Aorta (tissue), 5 donors: ENCODE measurements around the gene RBM12. TPM values are rescaled to one million over a fixed set of nuclear protein-coding genes. Genes with fewer than 3 reads are reported as not detected.

Source experiments
- ATAC-seq: fragments of 200-7000 bp; cut with Tn5 transposase; one replicate; pipeline ENCODE4 v1.9.1; 2022; ENCODE audit warnings: moderate library complexity; ENCODE audit not compliant: low FRiP score
- DNase-seq, 2 donors: peaks; one replicate each; pipeline ENCODE4 v3.0.0-alpha.2; 2020
- H3K27ac ChIP-seq, 2 donors: one replicate each; pipeline ENCODE4 v1.5.1; 2013; ENCODE audit warnings: low read length in 2 of 2, mild to moderate bottlenecking in 2 of 2, moderate library complexity in 2 of 2, control low read depth in 1 of 2, inconsistent platforms in 1 of 2, low read depth in 1 of 2
- H3K27me3 ChIP-seq, 2 donors: one replicate each; pipeline ENCODE4 v1.6.1; 2013; ENCODE audit warnings: control low read depth in 1 of 2, low read length in 1 of 2, mild to moderate bottlenecking in 1 of 2, moderate library complexity in 1 of 2; ENCODE audit not compliant: insufficient read depth in 2 of 2, control insufficient read depth in 1 of 2
- H3K36me3 ChIP-seq, 2 donors: one replicate each; pipeline ENCODE4 v1.6.1; 2013; ENCODE audit warnings: control low read depth in 1 of 2, low read length in 1 of 2, mild to moderate bottlenecking in 1 of 2; ENCODE audit not compliant: insufficient read depth in 2 of 2, control insufficient read depth in 1 of 2
- H3K4me1 ChIP-seq, 2 donors: one replicate each; pipeline ENCODE4 v1.6.1; 2013; ENCODE audit warnings: low read length in 2 of 2, control low read depth in 1 of 2, mild to moderate bottlenecking in 1 of 2, moderate library complexity in 1 of 2; ENCODE audit not compliant: insufficient read depth in 2 of 2, control insufficient read depth in 1 of 2
- H3K4me3 ChIP-seq, 2 donors: one replicate each; pipeline ENCODE4 v1.5.1; 2013; ENCODE audit warnings: low read length in 2 of 2, control low read depth in 1 of 2, mild to moderate bottlenecking in 1 of 2
- H3K9me3 ChIP-seq: one replicate; pipeline ENCODE4 v1.6.1; 2013; ENCODE audit warnings: mild to moderate bottlenecking, low read length; ENCODE audit not compliant: control insufficient read depth
- WGBS, 2 donors: extraction: QIAGEN DNeasy Blood & Tissue Kit; methylation state at CpG; one replicate each; pipeline ENCODE4 v1.1.7; 2013; 5-methylcytosine and 5-hydroxymethylcytosine counted together
- intact Hi-C, 2 donors: fragments of 100-400 bp; cut with DNase I; formaldehyde crosslinking; loops; one replicate each; pipeline versions ENCODE4 v1.14.2 to v1.15.0; 2022
- polyA plus RNA-seq, 2 donors: library from polyadenylated mRNA; stranded (reverse); fragments of 200-250 nt; gene quantifications; one replicate each; pipeline ENCODE4 v1.2.3, GENCODE V29; 2013
- total RNA-seq, 2 donors: library from RNA; stranded (reverse); fragmentation: NEBNext Ultra II Directional; extraction: Animal tissue kit (Norgen Biotek cat#: 25700); gene quantifications; one replicate each; pipeline ENCODE4 v1.2.1, GENCODE V29; 2021
- donor health status: healthy with polysubstance abuse.
- donor health status: Bipolar disorder and iron deficiency.
- donor health status: DM: no; HTN: no; CAD: no.
- donor health status: DM: no; HTN: no; CAD: no.
- donor health status: DM: yes; HTN: yes; CAD: no.

Gene RBM12
- total and polyA plus RNA-seq, 4 donors: 8.5 to 79.3 (median 44.4) TPM

DNA sequence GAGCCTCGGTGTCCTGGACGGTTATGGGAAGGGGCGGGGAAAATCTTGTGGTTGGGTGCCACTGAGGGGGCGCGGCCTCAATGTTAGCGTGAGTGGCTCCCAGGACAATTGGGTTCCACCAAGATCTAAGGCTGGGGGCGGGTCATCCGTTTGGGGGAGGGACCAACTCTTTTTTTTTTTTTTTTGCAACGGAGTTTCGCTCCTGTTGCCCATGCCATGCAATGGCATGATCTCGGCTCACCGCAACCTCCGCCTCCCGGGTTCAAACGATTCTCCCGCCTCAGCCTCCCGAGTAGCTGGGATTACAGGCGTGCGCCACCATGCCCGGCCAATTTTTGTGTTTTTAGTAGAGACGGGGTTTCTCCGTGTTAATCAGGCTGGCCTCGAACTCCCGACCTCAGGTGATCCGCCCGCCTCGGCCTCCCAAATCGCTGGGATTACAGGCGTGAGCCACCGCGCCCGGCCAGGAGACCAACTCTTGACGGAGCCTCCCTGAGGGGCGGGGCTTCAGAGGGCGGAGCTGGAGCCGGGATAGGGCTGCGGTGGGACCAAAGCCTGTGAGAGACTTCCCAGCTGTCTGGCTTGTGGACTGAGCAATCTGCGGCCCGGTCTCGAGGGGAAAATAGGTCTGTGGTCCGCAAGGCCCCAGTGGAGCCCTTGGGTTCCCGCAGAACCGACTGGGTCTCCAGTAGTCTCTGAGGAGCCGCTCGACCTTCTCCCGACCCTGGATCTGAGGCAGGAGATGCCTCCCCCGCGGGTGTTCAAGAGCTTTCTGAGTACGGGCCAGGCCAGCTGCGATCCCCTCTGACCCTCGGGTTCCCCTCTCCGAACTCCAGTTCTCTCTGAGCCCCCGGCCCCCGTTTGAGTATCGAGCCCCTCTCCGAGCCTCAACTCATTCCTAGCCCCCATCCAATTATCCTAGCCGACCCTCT lies 48.0 kb downstream of the RBM12 start:
- H3K4me1 ChIP-seq: no peaks in the 10 kb centered on the region
- H3K9me3 ChIP-seq: no peaks in the 10 kb centered on the region
- peak; percentile 96 to 99 for DNase-seq
- peak overlapping the region; percentile 2 to 5 for H3K4me3 ChIP-seq
- no peaks in the 10 kb centered on the region for H3K27me3 ChIP-seq
- peak; percentile 81 for ATAC-seq
- H3K27ac ChIP-seq: no peak overlapping the region
- 3% methylated on average over 51 to 57 of the region's 57 CpGs for WGBS, 2 donors
- H3K36me3 ChIP-seq: no peaks in the 10 kb centered on the region
- intact Hi-C loops: loop anchor here in 1 of 2 donors (5.0 kb wide), 1 partner anchor 46 kb away; the partner anchor contains the start of genes CPNE1 and RBM12

DNA sequence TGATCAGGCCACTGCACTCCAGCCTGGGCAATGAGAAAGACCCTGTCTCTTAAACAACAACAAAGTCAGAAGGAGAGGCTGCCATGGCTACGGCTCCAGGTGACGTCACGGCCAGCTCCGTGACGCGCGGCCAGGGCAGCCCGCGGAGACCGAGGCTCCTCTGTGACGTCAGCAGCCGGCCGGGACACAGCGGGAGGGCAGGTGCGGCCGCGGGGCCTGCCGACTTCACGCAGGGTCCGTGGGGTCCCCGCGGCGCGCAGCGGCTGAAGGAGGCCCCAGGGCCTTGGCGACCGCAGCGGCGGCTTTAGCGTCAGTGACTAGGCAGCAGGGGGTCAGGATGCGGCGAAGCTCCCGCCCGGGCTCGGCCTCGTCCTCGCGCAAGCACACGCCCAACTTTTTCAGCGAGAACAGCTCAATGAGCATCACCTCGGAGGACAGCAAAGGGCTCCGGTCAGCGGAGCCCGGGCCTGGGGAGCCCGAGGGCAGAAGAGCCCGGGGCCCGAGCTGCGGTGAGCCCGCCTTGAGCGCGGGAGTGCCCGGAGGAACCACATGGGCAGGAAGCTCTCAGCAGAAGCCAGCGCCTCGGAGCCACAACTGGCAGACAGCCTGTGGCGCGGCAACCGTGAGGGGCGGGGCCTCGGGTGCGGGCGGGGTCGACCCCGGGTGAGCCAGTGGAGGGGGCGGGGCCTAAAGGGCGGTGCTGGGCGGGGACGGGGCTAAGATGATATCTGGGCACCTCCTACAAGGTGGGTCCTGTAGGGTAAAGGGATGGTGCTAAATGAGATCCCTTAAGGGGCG lies 48.8 kb downstream of the RBM12 start, which contains the start of gene SPAG4:
SPAG4 (plus strand) TSS at position 163 of the 798 bp plus-strand sequence; CDS start at position 338, 175 bp downstream.
- ATAC-seq (peak; percentile 97), DNase-seq (peak; percentile 80 to 100)
- Histone ChIP-seq H3K36me3 (no peaks in the 10 kb centered on the region), H3K4me1 (no peaks in the 10 kb centered on the region), H3K27me3 (no peaks in the 10 kb centered on the region), H3K27ac (peak within 1 kb of the TSS in 1 of 2 donors; percentile 65), H3K9me3 (no peaks in the 10 kb centered on the region), H3K4me3 (peak within 1 kb of the TSS; percentile 6 to 61)
- intact Hi-C loops: loop anchor here in 1 of 2 donors (5.0 kb wide), 1 partner anchor 46 kb away; the partner anchor contains the start of genes CPNE1 and RBM12
- 1% methylated on average over 57 to 68 of the region's 68 CpGs for WGBS, 2 donors

DNA sequence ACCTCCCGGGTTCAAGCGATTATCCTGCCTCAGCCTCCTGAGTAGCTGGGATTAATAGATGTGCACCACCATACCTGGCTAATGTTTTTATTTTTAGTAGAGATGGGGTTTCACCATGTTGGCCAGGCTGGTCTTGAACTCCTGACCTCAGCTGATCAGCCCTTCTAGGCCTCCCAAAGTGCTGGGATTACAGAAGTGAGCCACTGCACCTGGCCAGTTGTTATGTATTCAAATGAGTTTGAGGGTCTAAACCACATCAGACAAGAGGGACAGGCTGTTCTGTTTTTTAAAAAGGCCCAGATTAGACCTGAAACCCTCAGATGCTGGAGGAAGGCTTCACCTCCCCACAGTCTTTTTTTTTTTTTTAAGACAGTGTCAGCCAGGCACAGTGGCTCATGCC lies 53.2 kb downstream of the RBM12 start:
- no peaks in the 10 kb centered on the region for H3K9me3 ChIP-seq
- H3K27ac ChIP-seq: no peak overlapping the region
- H3K4me3 ChIP-seq: no peak overlapping the region
- no peak for ATAC-seq
- no peaks in the 10 kb centered on the region for H3K4me1 ChIP-seq
- no peaks in the 10 kb centered on the region for H3K27me3 ChIP-seq
- no peak for DNase-seq
- 96 to 100% methylated on average over 2 of the region's 2 CpGs for WGBS, 2 donors
- no peaks in the 10 kb centered on the region for H3K36me3 ChIP-seq
- intact Hi-C loops: no loop called here

DNA sequence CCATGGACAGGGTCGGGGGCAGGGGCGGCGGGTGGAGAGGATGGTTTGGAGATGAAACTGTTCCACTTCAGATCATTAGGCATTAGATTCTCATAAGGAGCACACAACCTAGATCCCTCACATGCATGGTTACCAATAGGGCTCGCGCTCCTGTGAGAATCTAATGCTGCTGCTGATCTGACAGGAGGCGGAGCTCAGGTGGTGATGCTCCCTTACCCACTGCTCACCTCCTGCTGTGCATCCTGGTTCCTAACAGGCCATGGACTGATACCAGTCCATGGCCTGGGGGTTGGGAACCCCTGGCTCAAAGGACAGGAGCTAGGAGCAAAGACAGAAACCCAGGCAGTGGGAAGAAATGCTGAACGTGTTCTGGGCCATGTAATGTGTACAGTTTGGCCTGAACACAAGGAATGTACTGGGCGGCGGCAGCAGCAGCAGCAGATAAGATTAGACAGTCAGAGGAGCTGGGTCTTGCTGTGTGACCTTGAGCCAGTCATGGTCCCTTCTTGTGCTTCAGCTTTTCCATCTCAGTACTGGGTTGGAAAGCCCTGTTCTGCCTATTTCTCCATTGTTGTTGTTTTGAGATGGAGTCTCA lies 53.8 kb downstream of the RBM12 start:
- intact Hi-C loops: no loop called here
- Histone ChIP-seq H3K4me1 (no peaks in the 10 kb centered on the region), H3K27ac (no peak overlapping the region), H3K9me3 (no peaks in the 10 kb centered on the region), H3K27me3 (no peaks in the 10 kb centered on the region), H3K4me3 (no peak overlapping the region), H3K36me3 (no peaks in the 10 kb centered on the region)
- ATAC-seq (no peak), DNase-seq (no peak)
- WGBS, 2 donors: 84 to 86% methylated on average over 9 of the region's 9 CpGs

DNA sequence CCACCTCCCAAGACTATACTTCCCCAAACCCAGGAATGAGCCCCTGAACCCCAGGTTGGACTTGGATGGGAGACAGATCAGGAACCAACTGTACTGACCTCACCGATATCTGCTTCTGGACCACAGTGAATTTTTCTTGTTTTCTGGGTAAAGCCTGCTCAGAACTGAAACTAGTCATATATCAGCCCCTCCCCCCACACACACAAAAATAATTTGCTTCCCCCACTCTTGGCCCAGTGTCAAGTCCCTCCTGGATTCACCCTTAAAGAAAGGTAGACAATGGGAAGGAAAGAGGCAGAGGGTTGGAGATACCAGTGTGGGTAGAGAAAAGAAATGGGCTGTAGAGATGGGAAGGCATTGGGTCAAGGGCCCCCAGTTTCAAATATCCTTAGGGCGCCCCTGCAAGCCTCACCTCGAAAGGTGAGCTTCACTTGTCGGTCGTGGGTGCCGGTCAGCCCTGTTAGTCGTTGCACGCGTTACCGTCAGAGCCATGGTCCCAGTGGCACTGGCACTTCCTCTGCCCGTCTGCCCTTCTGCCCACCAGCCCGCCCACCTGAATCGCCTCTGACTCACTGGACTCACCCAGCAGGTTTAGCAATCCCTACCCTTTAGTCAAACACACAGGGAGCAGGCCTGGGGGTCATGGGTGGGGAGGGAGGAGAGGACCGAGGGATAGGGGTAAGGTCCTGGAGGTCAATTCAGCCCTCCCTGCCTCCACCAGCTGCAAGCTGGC lies 57.5 kb downstream of the RBM12 start:
- DNase-seq: no peak
- Histone ChIP-seq H3K4me3 (no peak overlapping the region), H3K36me3 (no peaks in the 10 kb centered on the region), H3K27me3 (no peaks in the 10 kb centered on the region), H3K9me3 (no peaks in the 10 kb centered on the region), H3K4me1 (no peaks in the 10 kb centered on the region), H3K27ac (no peak overlapping the region)
- ATAC-seq: no peak
- 76 to 79% methylated on average over 14 of the region's 14 CpGs for WGBS, 2 donors
- intact Hi-C loops: no loop called here

DNA sequence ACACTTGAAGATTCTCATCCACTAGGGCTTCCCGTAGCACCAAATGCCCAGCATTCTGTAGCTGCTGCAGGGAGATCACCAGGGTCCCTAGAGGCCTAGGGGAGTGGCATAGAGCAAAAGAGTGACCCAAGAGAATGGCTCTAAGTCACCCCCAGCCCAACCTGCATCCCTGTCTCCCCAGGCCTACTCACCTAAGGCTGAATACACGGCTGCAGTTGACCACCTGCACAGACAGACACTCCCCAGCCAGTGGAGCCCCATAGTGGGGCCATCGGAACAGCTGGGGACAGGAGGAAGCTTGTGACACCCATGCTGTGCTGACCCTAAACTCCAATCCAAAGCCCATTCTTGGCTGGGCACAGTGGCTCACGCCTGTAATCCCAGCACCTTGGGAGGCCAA lies 58.6 kb downstream of the RBM12 start:
- WGBS, 2 donors: 92% methylated on average over 4 of the region's 4 CpGs
- Histone ChIP-seq H3K4me1 (no peaks in the 10 kb centered on the region), H3K27ac (no peak overlapping the region), H3K4me3 (no peak overlapping the region), H3K9me3 (no peaks in the 10 kb centered on the region), H3K36me3 (no peaks in the 10 kb centered on the region), H3K27me3 (no peaks in the 10 kb centered on the region)
- DNase-seq: peak in 1 of 2 donors; percentile 24
- intact Hi-C loops: no loop called here
- ATAC-seq: no peak

DNA sequence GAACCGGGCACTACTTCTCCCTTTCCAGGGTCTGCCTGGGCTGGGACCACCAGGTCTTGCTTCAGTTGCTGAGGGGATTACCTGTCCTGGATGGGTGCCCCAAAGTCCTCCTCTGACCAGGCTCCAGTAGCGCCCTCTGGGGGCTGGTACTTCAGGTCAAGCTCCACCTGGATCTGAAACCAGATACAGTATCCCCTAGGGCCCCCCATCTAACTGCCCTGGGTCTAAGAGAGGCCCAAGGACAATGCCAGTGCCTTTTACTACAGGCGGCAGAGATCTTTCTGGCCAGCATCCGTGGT lies 60.3 kb downstream of the RBM12 start:
- Histone ChIP-seq H3K36me3 (no peaks in the 10 kb centered on the region), H3K9me3 (no peaks in the 10 kb centered on the region), H3K4me3 (no peak overlapping the region), H3K27ac (no peak overlapping the region), H3K27me3 (no peaks in the 10 kb centered on the region), H3K4me1 (no peaks in the 10 kb centered on the region)
- WGBS, 2 donors: 66 to 67% methylated on average over 4 of the region's 4 CpGs
- intact Hi-C loops: loop anchor here in 1 of 2 donors (5.0 kb wide), 1 partner anchor 142 kb away; no protein-coding TSS in a partner anchor
- ATAC-seq (no peak), DNase-seq (peak in 1 of 2 donors; percentile 54)
